ENCODE measurements around the gene SFT2D3. TPM values are rescaled to one million over a fixed set of nuclear protein-coding genes. Genes with fewer than 3 reads are reported as not detected.

SFT2D3 gene
- total RNA-seq, 2 donors from 2014 or later, result 11.2 to 11.9 TPM

GRCh38 chr2:127735537-127736399 lies 34.5 kb downstream of the SFT2D3 start:
- WGBS, 2 donors, result 71 to 74% methylated on average over 3 of the region's 3 CpGs
- peak overlapping the region in 2 of 4 donors; percentile 10 to 60 for H3K27ac ChIP-seq
- TF ChIP-seq POLR2A (IDR thresholded peaks at IDR 0.05) (no peak), CTCF (IDR thresholded peaks at IDR 0.05) (no peak)
- intact Hi-C loops (cut with DNase I), result no loop called here
- ATAC-seq (peak; percentile 56), DNase-seq (no peak)
- H3K36me3 ChIP-seq (replicated peaks in 1 of 2; ENCODE audit: insufficient read depth in 1 of 2, low read depth in 2 of 2), result no peaks in the 10 kb centered on the region
- no peak overlapping the region for H3K4me3 ChIP-seq
- H3K4me1 ChIP-seq, result peaks cover 52% of the 10 kb centered on the region
- H3K27me3 ChIP-seq, result no peaks in the 10 kb centered on the region
- no peaks in the 10 kb centered on the region for H3K9me3 ChIP-seq

GRCh38 chr2:127737892-127738291 lies 36.6 kb downstream of the SFT2D3 start:
- ATAC-seq (peak; percentile 67), DNase-seq (no peak)
- 0 to 12% methylated on average over 1 of the region's 1 CpG for WGBS, 2 donors
- H3K4me3 ChIP-seq, result no peak overlapping the region
- no peaks in the 10 kb centered on the region for H3K36me3 ChIP-seq (replicated peaks in 1 of 2; ENCODE audit: insufficient read depth in 1 of 2, low read depth in 2 of 2)
- H3K27ac ChIP-seq, result peak overlapping the region in 1 of 4 donors; percentile 37
- intact Hi-C loops (cut with DNase I), result no loop called here
- TF ChIP-seq CTCF (IDR thresholded peaks at IDR 0.05) (no peak), POLR2A (IDR thresholded peaks at IDR 0.05) (no peak)
- H3K4me1 ChIP-seq, result peaks cover 51% of the 10 kb centered on the region
- no peaks in the 10 kb centered on the region for H3K27me3 ChIP-seq
- H3K9me3 ChIP-seq, result no peaks in the 10 kb centered on the region

- H3K27me3 ChIP-seq, result no peaks in the 10 kb centered on the region
- peaks cover 0 to under 1% of the 10 kb centered on the region in 2 donors for H3K36me3 ChIP-seq (replicated peaks in 1 of 2; ENCODE audit: insufficient read depth in 1 of 2, low read depth in 2 of 2)
- H3K27ac ChIP-seq, result no peak overlapping the region
- DNase-seq (no peak), ATAC-seq (no peak)
- TF ChIP-seq POLR2A (IDR thresholded peaks at IDR 0.05) (no peak), CTCF (IDR thresholded peaks at IDR 0.05) (no peak)
- intact Hi-C loops (cut with DNase I), result no loop called here
- no peaks in the 10 kb centered on the region for H3K9me3 ChIP-seq
- peaks cover 32% of the 10 kb centered on the region for H3K4me1 ChIP-seq
- WGBS, 2 donors, result 84 to 91% methylated on average over 1 of the region's 1 CpG
- H3K4me3 ChIP-seq, result no peak overlapping the region
Observed at GRCh38 chr2:127739800-127740199, 38.5 kb downstream of the SFT2D3 start.

DNA sequence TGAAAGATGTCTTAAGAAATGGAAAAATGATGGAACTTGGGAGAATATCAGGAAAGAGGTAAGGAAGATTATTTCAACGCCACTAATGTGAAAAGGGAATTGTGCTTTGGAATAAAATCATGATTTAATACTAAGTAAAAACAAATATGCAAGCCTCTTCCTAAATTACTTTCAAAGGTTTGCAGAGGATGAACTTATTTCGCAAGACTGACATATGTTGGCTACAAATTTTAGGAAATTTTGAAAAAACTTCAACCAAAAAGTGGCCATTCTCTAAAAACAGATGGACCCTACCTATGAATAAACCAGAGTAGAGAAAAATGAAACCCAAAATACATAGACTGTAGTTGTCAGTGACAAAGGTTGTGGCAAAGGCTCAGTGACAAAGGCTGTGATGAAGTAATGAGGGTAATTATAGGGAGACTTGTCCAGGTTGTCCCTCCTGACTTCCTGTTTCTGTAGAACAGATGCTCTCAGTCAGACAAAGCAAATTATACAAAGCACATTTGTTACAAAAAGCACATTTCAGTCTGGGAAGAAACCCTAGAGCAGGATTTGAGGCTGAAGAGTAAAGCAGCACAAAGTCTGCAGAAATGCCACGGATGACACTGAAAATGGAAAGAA lies 39.5 kb downstream of the SFT2D3 start:
- Histone ChIP-seq H3K36me3 (replicated peaks in 1 of 2; ENCODE audit: insufficient read depth in 1 of 2, low read depth in 2 of 2) (peaks cover 0 to 3% of the 10 kb centered on the region in 2 donors), H3K27ac (no peak overlapping the region), H3K27me3 (no peaks in the 10 kb centered on the region), H3K4me1 (peaks cover 23% of the 10 kb centered on the region), H3K4me3 (no peak overlapping the region), H3K9me3 (no peaks in the 10 kb centered on the region)
- whole genome bisulfite sequencing, 2 donors, result 91 to 94% methylated on average over 3 of the region's 3 CpGs
- no peak for DNase-seq
- ATAC-seq, result no peak
- no peak for TF ChIP-seq POLR2A (IDR thresholded peaks at IDR 0.05)
- no peak for TF ChIP-seq CTCF (IDR thresholded peaks at IDR 0.05)
- intact Hi-C loops (cut with DNase I), result no loop called here

Measured in body of pancreas (tissue), 4 donors.